GM19043 (cell line): ENCODE measurements around the gene PRRT2.
"Not testable (repeated sequence)": the region's sequence is repeated elsewhere in the genome, so short reads cannot be mapped to it uniquely, and the experiment has no call there.

ENCODE experiments used
- ATAC-seq: cut with Tn5 transposase; IDR thresholded peaks from one replicate; pipeline ENCODE4 v1.9.1; 2021; ENCODE audit warnings: low read depth; ENCODE audit not compliant: unreplicated experiment

PRRT2 gene

DNA sequence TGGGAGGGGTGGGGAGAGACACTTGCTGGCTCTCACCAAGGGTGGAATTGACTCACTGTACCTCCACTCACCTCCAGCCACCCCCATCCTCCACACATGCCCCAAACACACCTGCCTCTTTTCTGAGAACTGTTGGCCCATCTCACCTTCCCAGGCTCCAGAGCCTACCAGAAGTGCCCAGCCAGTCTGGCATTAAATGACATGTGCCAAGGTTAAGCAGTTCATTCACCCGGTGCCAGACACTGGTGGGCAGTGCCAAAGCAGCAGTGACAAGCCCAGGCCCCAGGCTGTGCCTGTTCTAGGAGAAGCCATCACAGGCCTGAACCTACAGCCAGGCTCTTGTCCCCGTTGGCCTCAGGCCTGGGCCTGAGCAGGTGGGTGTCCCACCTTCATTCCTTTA lies 19.5 kb downstream of the PRRT2 start:
- no peak for ATAC-seq

- not testable (repeated sequence) for ATAC-seq
Measured at GRCh38 chr16:29833219-29833618, 21.2 kb downstream of the PRRT2 start.

GRCh38 chr16:29834079-29834478 lies 22.1 kb downstream of the PRRT2 start:
- ATAC-seq: no peak

GRCh38 chr16:29835926-29836325 lies 23.9 kb downstream of the PRRT2 start:
- no peak for ATAC-seq

DNA sequence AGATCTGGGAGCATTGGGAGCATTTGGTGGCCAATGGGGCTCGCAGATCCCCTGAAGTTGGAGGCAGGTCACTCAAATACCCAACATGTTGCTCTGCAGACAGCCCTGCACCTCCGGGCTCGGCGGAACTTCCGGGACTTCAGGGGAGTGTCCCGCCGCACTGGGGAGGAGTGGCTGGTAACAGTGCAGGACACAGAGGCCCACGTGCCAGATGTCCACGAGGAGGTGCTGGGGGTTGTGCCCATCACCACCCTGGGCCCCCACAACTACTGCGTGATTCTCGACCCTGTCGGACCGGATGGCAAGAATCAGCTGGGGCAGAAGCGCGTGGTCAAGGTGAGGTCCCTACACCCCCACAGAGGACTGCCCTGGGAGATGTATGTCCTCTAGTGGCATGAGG lies 24.6 kb downstream of the PRRT2 start:
- ATAC-seq: no peak

GRCh38 chr16:29837841-29838240 lies 25.8 kb downstream of the PRRT2 start:
- ATAC-seq: no peak

DNA sequence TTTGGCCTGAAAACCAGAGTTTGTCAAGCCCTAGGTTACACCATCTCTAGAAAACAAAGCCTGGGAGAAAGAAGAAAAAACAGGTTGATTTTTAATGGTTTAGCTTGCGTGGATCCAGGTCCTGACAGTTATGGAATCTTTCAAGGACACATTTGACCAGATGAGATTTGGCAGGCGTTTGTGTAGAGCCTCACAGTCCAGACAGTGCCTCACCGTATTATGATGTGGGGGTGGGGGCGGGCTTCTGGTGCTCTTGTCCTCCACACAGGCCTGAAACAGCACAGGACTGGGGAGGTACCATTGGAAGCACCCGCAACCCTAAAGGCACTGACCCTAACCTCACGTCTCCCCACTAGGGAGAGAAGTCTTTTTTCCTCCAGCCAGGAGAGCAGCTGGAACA lies 27.8 kb downstream of the PRRT2 start:
- no peak for ATAC-seq

- no peak for ATAC-seq
Measured at GRCh38 chr16:29840240-29840639, 28.2 kb downstream of the PRRT2 start.

DNA sequence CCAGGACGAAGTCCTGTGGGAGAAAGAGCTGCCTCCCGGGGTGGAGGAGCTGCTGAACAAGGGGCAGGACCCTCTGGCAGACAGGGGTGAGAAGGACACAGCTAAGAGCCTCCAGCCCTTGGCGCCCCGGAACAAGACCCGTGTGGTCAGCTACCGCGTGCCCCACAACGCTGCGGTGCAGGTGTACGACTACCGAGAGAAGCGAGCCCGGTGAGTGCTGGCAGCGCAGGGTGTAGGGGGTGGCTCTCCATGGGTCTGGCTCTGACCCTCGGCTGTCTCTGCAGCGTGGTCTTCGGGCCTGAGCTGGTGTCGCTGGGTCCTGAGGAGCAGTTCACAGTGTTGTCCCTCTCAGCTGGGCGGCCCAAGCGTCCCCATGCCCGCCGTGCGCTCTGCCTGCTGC lies 29.6 kb downstream of the PRRT2 start:
- no peak for ATAC-seq

- ATAC-seq: no peak
Measured at GRCh38 chr16:29842732-29843346, 30.8 kb downstream of the PRRT2 start.

- no peak for ATAC-seq
Measured at GRCh38 chr16:29843931-29844330, 31.9 kb downstream of the PRRT2 start.

DNA sequence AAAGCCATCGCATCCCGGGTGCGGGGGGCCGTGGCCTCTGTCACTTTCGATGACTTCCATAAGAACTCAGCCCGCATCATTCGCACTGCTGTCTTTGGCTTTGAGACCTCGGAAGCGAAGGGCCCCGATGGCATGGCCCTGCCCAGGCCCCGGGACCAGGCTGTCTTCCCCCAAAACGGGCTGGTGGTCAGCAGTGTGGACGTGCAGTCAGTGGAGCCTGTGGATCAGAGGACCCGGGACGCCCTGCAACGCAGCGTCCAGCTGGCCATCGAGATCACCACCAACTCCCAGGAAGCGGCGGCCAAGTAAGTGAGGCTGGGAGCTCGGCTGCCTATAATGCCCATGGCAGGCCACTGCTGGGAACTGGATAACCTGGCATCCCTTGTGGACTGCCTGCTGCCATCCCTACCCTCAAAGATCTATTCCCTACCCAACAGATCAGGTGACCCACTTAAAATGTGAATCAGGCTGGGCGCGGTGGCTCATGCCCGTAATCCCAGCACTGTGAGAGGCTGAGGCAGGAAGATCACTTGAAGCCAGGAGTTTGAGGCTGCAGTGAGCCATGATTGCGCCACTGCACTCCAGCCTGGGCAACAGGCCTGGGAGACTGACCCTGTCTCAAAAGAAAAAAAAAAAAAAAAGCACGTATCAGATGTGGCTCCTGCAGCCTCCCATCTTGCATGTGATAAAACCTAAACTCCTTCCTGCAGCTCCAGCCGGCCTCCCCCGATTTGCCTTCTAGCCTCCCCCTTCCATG lies 32.8 kb downstream of the PRRT2 start:
- no peak for ATAC-seq

- no peak for ATAC-seq
Measured at GRCh38 chr16:29845656-29846055, 33.7 kb downstream of the PRRT2 start.

DNA sequence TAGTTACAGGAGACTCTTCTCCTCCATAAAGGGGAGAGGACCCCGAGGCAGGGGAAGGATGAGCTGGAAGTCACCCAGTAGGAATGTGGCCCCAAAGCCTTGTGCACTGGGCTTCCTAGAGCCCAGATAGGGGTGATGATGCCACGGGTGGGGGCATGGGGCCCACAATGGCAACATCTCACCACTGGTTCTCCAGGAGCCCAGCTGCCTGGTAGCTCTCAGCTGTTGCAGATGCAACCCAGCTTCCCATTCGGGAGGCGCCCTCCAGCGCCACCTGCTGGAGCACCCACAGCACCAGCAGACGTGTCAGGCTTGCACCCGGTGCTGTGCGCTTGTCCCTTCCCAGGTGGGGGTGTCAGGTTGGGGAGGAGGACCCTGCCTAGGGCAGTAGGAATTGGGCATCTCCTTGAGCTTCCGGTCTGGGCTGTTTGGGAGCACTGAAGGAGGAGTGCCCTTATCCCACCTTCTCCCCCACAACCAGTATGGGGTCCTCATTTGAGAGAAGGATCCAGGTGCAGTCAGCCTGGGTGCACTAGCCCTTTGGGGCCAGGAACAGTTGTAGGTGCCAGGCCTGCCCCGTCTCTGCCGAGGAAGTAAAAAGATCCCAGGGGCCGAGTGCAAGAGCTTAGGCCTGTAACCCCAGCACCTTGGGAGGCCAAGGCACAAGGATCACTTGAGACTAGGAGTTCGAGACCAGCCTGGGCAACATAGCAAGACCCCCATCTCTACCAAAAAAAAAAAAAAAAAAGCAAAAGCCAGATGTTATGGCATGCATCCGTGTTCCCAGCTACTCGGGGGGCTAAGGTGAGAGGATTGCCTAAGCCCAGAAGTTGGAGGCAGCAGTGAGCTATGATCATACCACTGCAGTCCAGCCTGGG lies 36.7 kb downstream of the PRRT2 start:
- no peak for ATAC-seq

GRCh38 chr16:29849505-29849904 lies 37.5 kb downstream of the PRRT2 start:
- ATAC-seq: no peak

- ATAC-seq: no peak
Measured at GRCh38 chr16:29850998-29851397, 39.0 kb downstream of the PRRT2 start.

DNA sequence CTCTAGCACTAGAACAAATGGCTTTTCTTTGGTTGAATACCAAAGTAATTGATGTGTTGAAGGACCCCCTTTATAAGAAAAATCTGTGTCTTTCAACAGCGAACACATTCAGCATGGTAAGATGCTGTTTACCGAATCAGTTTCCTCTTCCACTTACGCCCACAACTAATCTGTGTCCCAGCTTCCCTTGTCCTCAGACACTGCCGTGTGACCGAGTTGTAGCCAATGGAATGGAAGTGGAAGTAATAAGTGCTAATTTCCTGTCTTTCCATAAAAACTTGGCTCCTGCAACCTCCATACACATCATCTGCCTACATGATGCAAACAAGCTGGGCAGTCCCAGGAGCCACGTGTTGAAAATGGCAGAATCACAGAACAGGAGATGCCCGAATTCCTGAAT lies 40.7 kb downstream of the PRRT2 start:
- no peak for ATAC-seq

GRCh38 chr16:29854520-29855100 lies 42.6 kb downstream of the PRRT2 start:
- ATAC-seq: no peak

- no peak for ATAC-seq
Measured at GRCh38 chr16:29857133-29857760, 45.3 kb downstream of the PRRT2 start.

DNA sequence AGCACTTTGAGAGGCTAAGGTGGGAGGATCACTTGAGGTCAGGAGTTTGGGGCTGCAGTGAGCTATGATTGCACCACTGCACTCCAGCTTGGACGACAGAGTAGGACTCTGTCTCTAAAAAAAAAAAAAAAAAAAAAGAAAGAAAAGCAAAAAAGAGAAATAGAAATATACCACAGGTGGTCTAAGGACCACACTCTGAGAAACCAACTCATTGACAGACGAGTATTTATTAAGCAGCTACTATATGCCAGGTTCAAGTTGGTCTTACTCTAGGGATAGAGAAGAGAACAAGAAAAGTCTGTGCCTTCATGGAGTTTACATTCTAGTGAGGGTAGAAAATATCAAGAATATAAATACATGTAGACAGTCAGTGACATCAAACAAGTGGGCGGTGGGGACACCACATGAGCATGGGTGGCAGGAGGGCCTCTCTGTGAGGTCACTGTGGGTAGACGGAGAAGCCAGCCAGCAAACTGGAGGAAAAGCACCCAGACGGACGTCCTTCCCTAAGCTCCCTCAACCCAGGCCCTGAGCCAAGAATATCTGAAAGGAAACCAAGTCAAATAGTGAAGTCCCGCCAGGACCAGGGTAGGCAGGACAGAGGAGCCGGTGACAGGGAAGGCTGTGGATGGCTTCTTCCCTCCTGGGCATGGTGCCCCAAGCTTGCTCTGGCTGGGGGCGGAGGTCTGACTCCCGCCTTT lies 46.3 kb downstream of the PRRT2 start:
- ATAC-seq: no peak
